ENCODE data around the gene NTS.

The NTS gene

GRCh38 chr12:85856966-85857365, 17.1 kb upstream of the NTS start:
- no peaks in the 10 kb centered on the region for H3K36me3 ChIP-seq (ENCODE audit: low read length)
- no peaks in the 10 kb centered on the region for H3K27me3 ChIP-seq (ENCODE audit: low read length)
- no peaks in the 10 kb centered on the region for H3K79me2 ChIP-seq (ENCODE audit: insufficient read depth, low read length)
- H3K4me3 ChIP-seq (ENCODE audit: insufficient read depth, low read length, poor library complexity, severe bottlenecking) = no peak overlapping the region
- H3K9me2 ChIP-seq (replicated peaks; ENCODE audit: insufficient read depth, low read length) = no peaks in the 10 kb centered on the region
- no peaks in the 10 kb centered on the region for H3F3A ChIP-seq (ENCODE audit: insufficient read depth)
- no peaks in the 10 kb centered on the region for H4K20me1 ChIP-seq (ENCODE audit: low read depth, low read length)
- no peak overlapping the region for H3K4me2 ChIP-seq (ENCODE audit: low read depth, low read length, poor library complexity, severe bottlenecking)
- no peak overlapping the region for H2AFZ ChIP-seq (ENCODE audit: low read depth, low read length, severe bottlenecking)
- H3K27ac ChIP-seq (ENCODE audit: low read depth, low read length) = no peak overlapping the region
- H3K9me3 ChIP-seq (ENCODE audit: insufficient read depth, low read length) = no peaks in the 10 kb centered on the region
- TF ChIP-seq CTCF (IDR thresholded peaks at IDR 0.05; ENCODE audit: insufficient read depth, low read length, poor library complexity, severe bottlenecking) (no peak), EZH2phosphoT487 (conservative IDR thresholded peaks at IDR 0.05; ENCODE audit: low read length) (no peak)
- H3K9ac ChIP-seq (ENCODE audit: low read length) = no peak overlapping the region

GRCh38 chr12:85865890-85866289, 8.2 kb upstream of the NTS start:
- Histone ChIP-seq H3F3A (ENCODE audit: insufficient read depth) (no peaks in the 10 kb centered on the region), H3K79me2 (ENCODE audit: insufficient read depth, low read length) (no peaks in the 10 kb centered on the region), H3K36me3 (ENCODE audit: low read length) (no peaks in the 10 kb centered on the region), H3K9ac (ENCODE audit: low read length) (no peak overlapping the region), H2AFZ (ENCODE audit: low read depth, low read length, severe bottlenecking) (no peak overlapping the region), H3K4me3 (ENCODE audit: insufficient read depth, low read length, poor library complexity, severe bottlenecking) (no peak overlapping the region), H3K27me3 (ENCODE audit: low read length) (no peaks in the 10 kb centered on the region), H4K20me1 (ENCODE audit: low read depth, low read length) (no peaks in the 10 kb centered on the region), H3K9me2 (replicated peaks; ENCODE audit: insufficient read depth, low read length) (no peaks in the 10 kb centered on the region), H3K9me3 (ENCODE audit: insufficient read depth, low read length) (no peaks in the 10 kb centered on the region), H3K4me2 (ENCODE audit: low read depth, low read length, poor library complexity, severe bottlenecking) (no peak overlapping the region), H3K27ac (ENCODE audit: low read depth, low read length) (no peak overlapping the region)
- no peak for TF ChIP-seq EZH2phosphoT487 (conservative IDR thresholded peaks at IDR 0.05; ENCODE audit: low read length)
- no peak for TF ChIP-seq CTCF (IDR thresholded peaks at IDR 0.05; ENCODE audit: insufficient read depth, low read length, poor library complexity, severe bottlenecking)

GRCh38 chr12:85866986-85867776, 6.9 kb upstream of the NTS start:
- H3K4me2 ChIP-seq (ENCODE audit: low read depth, low read length, poor library complexity, severe bottlenecking) = no peak overlapping the region
- H3K27ac ChIP-seq (ENCODE audit: low read depth, low read length) = no peak overlapping the region
- H3K27me3 ChIP-seq (ENCODE audit: low read length) = no peaks in the 10 kb centered on the region
- no peaks in the 10 kb centered on the region for H3F3A ChIP-seq (ENCODE audit: insufficient read depth)
- H3K9me3 ChIP-seq (ENCODE audit: insufficient read depth, low read length) = no peaks in the 10 kb centered on the region
- H3K9me2 ChIP-seq (replicated peaks; ENCODE audit: insufficient read depth, low read length) = no peaks in the 10 kb centered on the region
- TF ChIP-seq EZH2phosphoT487 (conservative IDR thresholded peaks at IDR 0.05; ENCODE audit: low read length) = no peak
- TF ChIP-seq CTCF (IDR thresholded peaks at IDR 0.05; ENCODE audit: insufficient read depth, low read length, poor library complexity, severe bottlenecking) = peak; percentile 42
- no peak overlapping the region for H3K9ac ChIP-seq (ENCODE audit: low read length)
- H4K20me1 ChIP-seq (ENCODE audit: low read depth, low read length) = no peaks in the 10 kb centered on the region
- no peaks in the 10 kb centered on the region for H3K36me3 ChIP-seq (ENCODE audit: low read length)
- no peak overlapping the region for H2AFZ ChIP-seq (ENCODE audit: low read depth, low read length, severe bottlenecking)
- no peaks in the 10 kb centered on the region for H3K79me2 ChIP-seq (ENCODE audit: insufficient read depth, low read length)
- H3K4me3 ChIP-seq (ENCODE audit: insufficient read depth, low read length, poor library complexity, severe bottlenecking) = no peak overlapping the region
